OCI-LY3 (cell line): ENCODE data around the gene HSF4.

Source experiments
- H2AFZ ChIP-seq: fragments of 200-600, 300-600 bp; shearing (Covaris generic); 2 replicates; pipeline ENCODE4 v1.6.0; 2014; ENCODE audit warnings: antibody characterized with exemption, low read depth, low read length
- H3K27ac ChIP-seq: fragments of 200-600, 300-600 bp; sonication (generic); 2 replicates; pipeline ENCODE4 v1.5.1; 2014; ENCODE audit warnings: mild to moderate bottlenecking, low read length, moderate library complexity, mixed read lengths
- H3K27me3 ChIP-seq: fragments of 200-600, 300-600 bp; sonication (generic); 2 replicates; pipeline ENCODE4 v1.6.1; 2014; ENCODE audit warnings: low read depth, low read length, mixed read lengths
- H3K36me3 ChIP-seq: fragments of 200-600, 300-600 bp; sonication (generic); replicated peaks from 2 replicates; pipeline ENCODE3; 2014; ENCODE audit warnings: low read depth, low read length, mixed read lengths
- H3K4me1 ChIP-seq: fragments of 300-600, 200-600 bp; sonication (generic); 2 replicates; pipeline ENCODE4 v1.6.1; 2014; ENCODE audit warnings: low read length, mixed read lengths
- H3K4me2 ChIP-seq: fragments of 200-600, 300-600 bp; sonication (generic); 2 replicates; pipeline ENCODE4 v1.6.1; 2014; ENCODE audit warnings: low read length, mixed read lengths
- H3K4me3 ChIP-seq: fragments of 300-600, 200-600 bp; sonication (generic); 2 replicates; pipeline ENCODE4 v1.5.1; 2014; ENCODE audit warnings: antibody characterized with exemption, mild to moderate bottlenecking, low read length, moderate library complexity
- H3K79me2 ChIP-seq: fragments of 300-600, 200-600 bp; shearing (Covaris generic); 2 replicates; pipeline ENCODE4 v1.6.1; 2014; ENCODE audit warnings: mild to moderate bottlenecking, low read length, mixed read lengths
- H3K9ac ChIP-seq: fragments of 300-600, 200-600 bp; shearing (Covaris generic); 2 replicates; pipeline ENCODE4 v1.6.0; 2014; ENCODE audit warnings: mild to moderate bottlenecking, low read length, moderate library complexity
- H3K9me3 ChIP-seq: fragments of 200-600, 300-600 bp; shearing (Covaris generic); 2 replicates; pipeline ENCODE4 v1.6.1; 2014; ENCODE audit warnings: low read length, mixed read lengths; ENCODE audit not compliant: insufficient read depth
- H4K20me1 ChIP-seq: fragments of 200-600, 300-600 bp; sonication (generic); 2 replicates; pipeline ENCODE4 v1.6.1; 2016; ENCODE audit warnings: low read length, mixed read lengths; ENCODE audit not compliant: insufficient read depth
- CTCF ChIP-seq: fragments of 200-600, 300-600 bp; sonication (generic); IDR thresholded peaks from 2 replicates; pipeline ENCODE4 v1.5.1; 2014; ENCODE audit warnings: antibody characterized with exemption, low read length, low read depth
- EZH2phosphoT487 ChIP-seq: fragments of 200-600 bp; shearing (Covaris generic); IDR thresholded peaks from 2 replicates; pipeline ENCODE4 v1.6.1; 2018; ENCODE audit warnings: antibody characterized with exemption, mixed run types, low read depth

HSF4 gene

GRCh38 chr16:67194260-67194659 is 29.7 kb downstream of the HSF4 start:
- Histone ChIP-seq H4K20me1 (no peaks in the 10 kb centered on the region), H3K4me3 (no peak overlapping the region), H2AFZ (no peak overlapping the region), H3K9me3 (no peaks in the 10 kb centered on the region), H3K36me3 (peaks cover 50% of the 10 kb centered on the region), H3K9ac (no peak overlapping the region), H3K27ac (no peak overlapping the region), H3K27me3 (no peaks in the 10 kb centered on the region), H3K79me2 (peaks cover 32% of the 10 kb centered on the region), H3K4me2 (no peak overlapping the region), H3K4me1 (peaks cover 12% of the 10 kb centered on the region)
- TF ChIP-seq EZH2phosphoT487 (no peak), CTCF (no peak)

- peaks cover 32% of the 10 kb centered on the region for H3K79me2 ChIP-seq
- H2AFZ ChIP-seq: no peak overlapping the region
- H3K27me3 ChIP-seq: no peaks in the 10 kb centered on the region
- H3K36me3 ChIP-seq: peaks cover 52% of the 10 kb centered on the region
- H3K4me1 ChIP-seq: peaks cover 12% of the 10 kb centered on the region
- TF ChIP-seq EZH2phosphoT487 (no peak), CTCF (no peak)
- no peak overlapping the region for H3K4me3 ChIP-seq
- H4K20me1 ChIP-seq: no peaks in the 10 kb centered on the region
- no peak overlapping the region for H3K4me2 ChIP-seq
- no peak overlapping the region for H3K27ac ChIP-seq
- no peak overlapping the region for H3K9ac ChIP-seq
- no peaks in the 10 kb centered on the region for H3K9me3 ChIP-seq
Measured at GRCh38 chr16:67195676-67196075, 31.1 kb downstream of the HSF4 start.

GRCh38 chr16:67196881-67197280 is 32.3 kb downstream of the HSF4 start:
- no peaks in the 10 kb centered on the region for H3K27me3 ChIP-seq
- peaks cover 30% of the 10 kb centered on the region for H3K79me2 ChIP-seq
- H2AFZ ChIP-seq: no peak overlapping the region
- H3K27ac ChIP-seq: no peak overlapping the region
- H3K4me2 ChIP-seq: no peak overlapping the region
- no peaks in the 10 kb centered on the region for H3K9me3 ChIP-seq
- peaks cover 59% of the 10 kb centered on the region for H3K36me3 ChIP-seq
- no peaks in the 10 kb centered on the region for H4K20me1 ChIP-seq
- no peak overlapping the region for H3K4me3 ChIP-seq
- TF ChIP-seq EZH2phosphoT487: no peak
- TF ChIP-seq CTCF: no peak
- peaks cover 8% of the 10 kb centered on the region for H3K4me1 ChIP-seq
- no peak overlapping the region for H3K9ac ChIP-seq

DNA sequence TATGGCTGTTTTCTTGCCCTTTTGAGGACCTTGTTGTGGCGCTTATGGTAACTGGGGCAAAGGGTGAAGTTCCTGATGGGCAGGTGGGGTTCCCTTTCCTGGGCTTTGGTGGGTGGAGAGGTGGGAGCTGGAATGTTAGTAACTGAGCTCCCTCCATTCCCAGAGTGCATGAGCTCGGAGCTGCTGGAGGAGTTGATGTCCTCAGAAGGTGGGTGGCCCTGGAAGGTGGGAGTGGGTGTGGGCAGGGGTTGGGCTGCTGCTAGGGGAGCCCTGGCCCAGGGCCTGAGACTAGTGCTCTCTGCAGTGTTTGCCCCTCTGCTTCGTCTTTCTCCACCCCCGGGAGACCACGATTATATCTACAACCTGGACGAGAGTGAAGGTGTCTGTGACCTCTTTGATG is 33.2 kb downstream of the HSF4 start:
- Histone ChIP-seq H3K27ac (no peak overlapping the region), H3K4me3 (no peak overlapping the region), H3K27me3 (no peaks in the 10 kb centered on the region), H3K9me3 (no peaks in the 10 kb centered on the region), H3K4me1 (peaks cover 8% of the 10 kb centered on the region), H3K4me2 (no peak overlapping the region), H4K20me1 (no peaks in the 10 kb centered on the region), H2AFZ (no peak overlapping the region), H3K9ac (no peak overlapping the region), H3K36me3 (peaks cover 59% of the 10 kb centered on the region), H3K79me2 (peaks cover 21% of the 10 kb centered on the region)
- TF ChIP-seq CTCF (no peak), EZH2phosphoT487 (no peak)
